PC-9 (cell line): Measurements from ENCODE around the gene KLF13. TPM values are rescaled to one million over a fixed set of nuclear protein-coding genes. Genes with fewer than 3 reads are reported as not detected.

ENCODE experiments used
- BruUV-seq: library from RNA; stranded (reverse); fragments of 400-500 nt; replicated peaks from 2 replicates; lab custom pipeline; 2021; lab: Mats Ljungman, UMichigan
- CTCF ChIA-PET: fragments of 300-600 bp; sonication (Branson Sonifier 250); formaldehyde crosslinking; loops from one replicate; lab custom pipeline; 2022; ENCODE audit warnings: antibody characterized with exemption; lab: Charles Lee
- POLR2A ChIA-PET: fragments of 300-600 bp; sonication (Branson Sonifier 250); formaldehyde crosslinking; loops from one replicate; lab custom pipeline; 2022; ENCODE audit warnings: antibody characterized with exemption; ENCODE audit not compliant: unreplicated experiment; lab: Charles Lee
- DNase-seq, 2 experiments: peaks; one replicate each; pipeline versions ENCODE4 v3.0.0 to v3.0.0-alpha.2; 2015 to 2022; ENCODE audit warnings: mixed read lengths in 1 of 2
- H2AFZ ChIP-seq: fragments of 200-600 bp; sonication (generic); 2 replicates; pipeline ENCODE4 v1.8.1; 2017; ENCODE audit warnings: antibody characterized with exemption
- H3F3A ChIP-seq: fragments of 200-600 bp; sonication (generic); 2 replicates; pipeline ENCODE4 v1.8.1; 2017; ENCODE audit warnings: antibody characterized with exemption, mild to moderate bottlenecking, low read depth; ENCODE audit not compliant: insufficient read depth
- H3K27ac ChIP-seq: fragments of 200-600 bp; sonication (generic); 2 replicates; pipeline ENCODE4 v1.6.1; 2016; ENCODE audit warnings: mixed run types
- H3K27me3 ChIP-seq: fragments of 200-600 bp; sonication (generic); 2 replicates; pipeline ENCODE4 v1.6.1; 2016; ENCODE audit warnings: low read depth, mixed run types; ENCODE audit not compliant: insufficient read depth
- H3K36me3 ChIP-seq: fragments of 200-600 bp; sonication (generic); 2 replicates; pipeline ENCODE4 v1.6.1; 2016; ENCODE audit warnings: low read depth, mixed run types
- H3K4me1 ChIP-seq: fragments of 200-600 bp; sonication (generic); replicated peaks from 2 replicates; pipeline ENCODE4 v1.6.1; 2016; ENCODE audit warnings: mixed run types; ENCODE audit not compliant: insufficient read depth
- H3K4me2 ChIP-seq: fragments of 200-600 bp; sonication (generic); 2 replicates; pipeline ENCODE4 v1.6.1; 2017; ENCODE audit warnings: mixed run types
- H3K4me3 ChIP-seq: fragments of 200-600 bp; sonication (generic); 2 replicates; pipeline ENCODE4 v1.6.1; 2016; ENCODE audit warnings: mixed run types
- H3K79me2 ChIP-seq: fragments of 200-600 bp; sonication (generic); 2 replicates; pipeline ENCODE4 v1.6.1; 2017; ENCODE audit warnings: low read depth, mixed run types
- H3K9me2 ChIP-seq: fragments of 200-600 bp; sonication (generic); 2 replicates; pipeline ENCODE4 v1.8.1; 2017; ENCODE audit warnings: mild to moderate bottlenecking; ENCODE audit not compliant: insufficient read depth
- H3K9me3 ChIP-seq: fragments of 200-600 bp; sonication (generic); 2 replicates; pipeline ENCODE4 v1.8.1; 2016; ENCODE audit warnings: low read depth; ENCODE audit not compliant: insufficient read depth
- H4K20me1 ChIP-seq: fragments of 200-600 bp; sonication (generic); 2 replicates; pipeline ENCODE4 v1.8.1; 2017; ENCODE audit not compliant: insufficient read depth
- CTCF ChIP-seq: fragments of 200-600 bp; sonication (generic); conservative IDR thresholded peaks from 2 replicates; pipeline ENCODE4 v1.6.1; 2017; ENCODE audit warnings: mixed run types, antibody characterized with exemption, mild to moderate bottlenecking, moderate library complexity
- EZH2 ChIP-seq: fragments of 200-600 bp; sonication (generic); IDR thresholded peaks from 2 replicates; pipeline ENCODE4 v1.8.0; 2017; ENCODE audit warnings: antibody characterized with exemption, low read depth
- intact Hi-C: fragments of 100-400 bp; cut with micrococcal nuclease; formaldehyde crosslinking; loops from one replicate; pipeline ENCODE4 v1.10.0; 2022; ENCODE audit not compliant: unreplicated experiment
- total RNA-seq: library from RNA; stranded (reverse); gene quantifications from 2 replicates; pipeline ENCODE4 v1.2.3, GENCODE V29; 2021

The KLF13 gene
- total RNA-seq, 1 experiment from 2014 or later: 3.4 TPM

GRCh38 chr15:31344823-31345605 lies 18.4 kb downstream of the KLF13 start:
- TF ChIP-seq CTCF (no peak), EZH2 (no peak)
- ChIA-PET POLR2A (no interaction called here), CTCF (no interaction called here)
- Histone ChIP-seq H2AFZ (no peak overlapping the region), H3K4me1 (no peaks in the 10 kb centered on the region), H3K9me3 (no peaks in the 10 kb centered on the region), H3K36me3 (no peaks in the 10 kb centered on the region), H4K20me1 (no peaks in the 10 kb centered on the region), H3K4me3 (no peak overlapping the region), H3F3A (no peaks in the 10 kb centered on the region), H3K27me3 (peaks cover 67% of the 10 kb centered on the region), H3K9me2 (no peaks in the 10 kb centered on the region), H3K79me2 (no peaks in the 10 kb centered on the region), H3K4me2 (no peak overlapping the region), H3K27ac (no peak overlapping the region)
- DNase-seq: no peak
- no TSS peak for BruUV-seq
- intact Hi-C loops: no loop called here

GRCh38 chr15:31345606-31346366 lies 19.2 kb downstream of the KLF13 start:
- H3K9me3 ChIP-seq: no peaks in the 10 kb centered on the region
- no peak overlapping the region for H3K4me3 ChIP-seq
- no peak overlapping the region for H3K4me2 ChIP-seq
- H3K27me3 ChIP-seq: peaks cover 74% of the 10 kb centered on the region
- ChIA-PET CTCF (no interaction called here), POLR2A (no interaction called here)
- H3K79me2 ChIP-seq: no peaks in the 10 kb centered on the region
- no peaks in the 10 kb centered on the region for H3F3A ChIP-seq
- no peaks in the 10 kb centered on the region for H3K36me3 ChIP-seq
- no peaks in the 10 kb centered on the region for H3K4me1 ChIP-seq
- H4K20me1 ChIP-seq: no peaks in the 10 kb centered on the region
- no peak overlapping the region for H3K27ac ChIP-seq
- TF ChIP-seq EZH2 (no peak), CTCF (no peak)
- BruUV-seq: no TSS peak
- no peaks in the 10 kb centered on the region for H3K9me2 ChIP-seq
- DNase-seq: no peak
- intact Hi-C loops: no loop called here
- H2AFZ ChIP-seq: no peak overlapping the region

GRCh38 chr15:31346367-31347066 lies 19.9 kb downstream of the KLF13 start:
- Histone ChIP-seq H3K4me2 (no peak overlapping the region), H3K27ac (no peak overlapping the region), H4K20me1 (no peaks in the 10 kb centered on the region), H3F3A (no peaks in the 10 kb centered on the region), H3K27me3 (peaks cover 81% of the 10 kb centered on the region), H3K9me3 (no peaks in the 10 kb centered on the region), H3K9me2 (no peaks in the 10 kb centered on the region), H2AFZ (no peak overlapping the region), H3K4me1 (no peaks in the 10 kb centered on the region), H3K79me2 (no peaks in the 10 kb centered on the region), H3K4me3 (no peak overlapping the region), H3K36me3 (no peaks in the 10 kb centered on the region)
- POLR2A ChIA-PET: no interaction called here
- CTCF ChIA-PET: no interaction called here
- TF ChIP-seq CTCF: no peak
- TF ChIP-seq EZH2: no peak
- BruUV-seq: no TSS peak
- intact Hi-C loops: no loop called here
- DNase-seq: no peak
